K562 (cell line): ENCODE data around the gene PLPPR1. TPM values are rescaled to one million over a fixed set of nuclear protein-coding genes. Genes with fewer than 3 reads are reported as not detected.
A peak's percentile ranks its signal among the peaks of the same experiment; 100 is the strongest.

Experiments used
- ATAC-seq: fragments of 200-7000 bp; cut with Tn5 transposase; 3 replicates; pipeline ENCODE4 v1.9.1; 2020; ENCODE audit warnings: moderate library complexity
- BruUV-seq: library from RNA; stranded (reverse); fragments of 400-500 nt; replicated peaks from 2 replicates; lab custom pipeline; 2021; lab: Mats Ljungman, UMichigan
- CTCF ChIA-PET: fragments of 300-600 bp; formaldehyde crosslinking; extraction: SDS; loops from one replicate; lab custom pipeline; 2021; ENCODE audit warnings: low intra/inter-chr PET ratio; lab: Yijun Ruan, JAX
- POLR2A ChIA-PET: fragments of 300-600, 350-650 bp; sonication (Branson Sonifier 250); formaldehyde crosslinking; extraction: SDS; loops from one replicate; lab custom pipeline; 2021; ENCODE audit warnings: antibody characterized with exemption, inconsistent platforms; lab: Yijun Ruan, JAX
- DNase-seq, 4 experiments: peaks; one replicate each; pipeline versions ENCODE4 v3.0.0 to v3.0.0-alpha.2; 2011 to 2018; ENCODE audit warnings: low spot score in 3 of 4, mixed read lengths in 3 of 4; ENCODE audit errors: extremely low read depth in 1 of 4
- FAIRE-seq: peaks from 2 replicates; lab custom pipeline; 2011; peaks lifted over from hg19 to GRCh38; lab: Jason Lieb, UNC
- H2AFZ ChIP-seq: 2 replicates; pipeline ENCODE4 v1.6.0; 2011; ENCODE audit warnings: low read depth, low read length, control low read depth, inconsistent platforms
- H3K27ac ChIP-seq: fragments of 200-600 bp; 3 replicates; pipeline ENCODE4 v1.8.0; 2011; ENCODE audit warnings: low read depth, mild to moderate bottlenecking, control low read depth, inconsistent platforms, low read length, moderate library complexity, mixed read lengths; ENCODE audit errors: extremely low read depth
- H3K27me3 ChIP-seq, 2 experiments: fragments of 300-600 bp in 1 of 2; 2 replicates in 1 of 2; 3 replicates in 1 of 2; pipeline versions ENCODE4 v1.6.0 to v1.8.0; 2011; ENCODE audit warnings: inconsistent platforms in 2 of 2, low read length in 2 of 2, mild to moderate bottlenecking in 1 of 2, mixed read lengths in 1 of 2, moderate library complexity in 1 of 2; ENCODE audit not compliant: control insufficient read depth in 2 of 2, insufficient read depth in 2 of 2
- H3K36me3 ChIP-seq: fragments of 300-600 bp; 3 replicates; pipeline ENCODE4 v1.8.0; 2011; ENCODE audit warnings: mild to moderate bottlenecking, low read length, inconsistent platforms; ENCODE audit not compliant: control insufficient read depth, insufficient read depth
- H3K4me1 ChIP-seq, 2 experiments: fragments of 200-600 bp in 1 of 2; replicated peaks in 1 of 2; 2 replicates in 1 of 2; 3 replicates in 1 of 2; pipeline versions ENCODE4 v1.5.1 to v1.8.0; 2011; ENCODE audit warnings: inconsistent platforms in 2 of 2, low read length in 2 of 2, mild to moderate bottlenecking in 1 of 2, mixed read lengths in 1 of 2, moderate library complexity in 1 of 2; ENCODE audit not compliant: control insufficient read depth in 2 of 2, insufficient read depth in 2 of 2
- H3K4me2 ChIP-seq: 2 replicates; pipeline ENCODE4 v1.6.1; 2011; ENCODE audit warnings: low read length, control low read depth, inconsistent platforms, mixed read lengths; ENCODE audit not compliant: insufficient read depth
- H3K4me3 ChIP-seq: fragments of 200-600 bp; sonication (generic), shearing (Covaris generic); 2 replicates; pipeline ENCODE4 v1.5.1; 2016; ENCODE audit warnings: control low read depth, inconsistent platforms
- H3K79me2 ChIP-seq: fragments of 200-600 bp; 3 replicates; pipeline ENCODE4 v1.8.0; 2011; ENCODE audit warnings: low read length, inconsistent platforms; ENCODE audit not compliant: control insufficient read depth, insufficient read depth
- H3K9ac ChIP-seq, 2 experiments: 2 replicates each; pipeline versions ENCODE4 v1.6.0 to v1.6.1; 2011; ENCODE audit warnings: low read depth in 2 of 2, low read length in 2 of 2, control low read depth in 1 of 2, inconsistent platforms in 1 of 2, mild to moderate bottlenecking in 1 of 2, mixed read lengths in 1 of 2; ENCODE audit not compliant: insufficient read depth in 1 of 2
- H3K9me1 ChIP-seq: one replicate; pipeline ENCODE4 v1.6.0; 2011; ENCODE audit warnings: inconsistent platforms, mild to moderate bottlenecking, low read length, moderate library complexity; ENCODE audit not compliant: control insufficient read depth, insufficient read depth
- H3K9me3 ChIP-seq: replicated peaks from 2 replicates; pipeline ENCODE4 v1.5.1; 2011; ENCODE audit warnings: low read depth, low read length, inconsistent platforms; ENCODE audit not compliant: control insufficient read depth, insufficient read depth
- H4K20me1 ChIP-seq: replicated peaks from 2 replicates; pipeline ENCODE4 v1.6.1; 2011; ENCODE audit warnings: low read length, inconsistent platforms, mixed read lengths; ENCODE audit not compliant: control insufficient read depth, insufficient read depth
- ASH1L ChIP-seq: fragments of 450-650 bp; IDR thresholded peaks from 2 replicates; pipeline ENCODE4 v1.6.1; 2018; ENCODE audit warnings: borderline replicate concordance, mild to moderate bottlenecking, low read depth; ENCODE audit not compliant: partially characterized antibody
- C11orf30 ChIP-seq: fragments of 450-650 bp; IDR thresholded peaks from 2 replicates; pipeline ENCODE4 v1.6.1; 2016; ENCODE audit warnings: low read depth, mild to moderate bottlenecking
- CBFA2T2 ChIP-seq: fragments of 450-650 bp; conservative IDR thresholded peaks from 2 replicates; pipeline ENCODE4 v1.6.1; 2017; ENCODE audit warnings: mild to moderate bottlenecking
- CBX3 ChIP-seq, 2 experiments: IDR thresholded peaks; 1 replicate in 1 of 2; 2 replicates in 1 of 2; pipeline ENCODE4 v1.6.1; 2012; ENCODE audit warnings: inconsistent platforms in 2 of 2, low read length in 2 of 2, borderline replicate concordance in 1 of 2, control low read depth in 1 of 2
- DEAF1 ChIP-seq: fragments of 450-650 bp; formaldehyde crosslinking; IDR thresholded peaks from 2 replicates; pipeline ENCODE4 v1.4.0; 2020; ENCODE audit warnings: mild to moderate bottlenecking, moderate library complexity
- GATAD2B ChIP-seq: fragments of 450-650 bp; IDR thresholded peaks from 2 replicates; pipeline ENCODE4 v1.6.1; 2017; ENCODE audit warnings: mild to moderate bottlenecking, borderline replicate concordance
- MAZ ChIP-seq, 2 experiments: fragments of 450-650 bp in 1 of 2; sonication (generic) in 1 of 2; formaldehyde crosslinking; IDR thresholded peaks in 1 of 2; conservative IDR thresholded peaks in 1 of 2; 2 replicates each; pipeline versions ENCODE4 v1.4.0 to v1.5.0; 2020; ENCODE audit warnings: mild to moderate bottlenecking in 1 of 2, missing genetic modification reagents in 1 of 2
- RBM17 ChIP-seq: fragments of 200-400 bp; formaldehyde crosslinking; IDR thresholded peaks from 2 replicates; pipeline ENCODE4 v1.6.1; 2017; ENCODE audit warnings: low read depth, mild to moderate bottlenecking, low read length, borderline replicate concordance
- SMC3 ChIP-seq: conservative IDR thresholded peaks from 2 replicates; pipeline ENCODE4 v1.6.1; 2011; ENCODE audit warnings: low read depth, low read length, improper control_type of control experiment; ENCODE audit not compliant: insufficient read depth
- ZSCAN32 ChIP-seq: fragments of 450-650 bp; formaldehyde crosslinking; IDR thresholded peaks from 2 replicates; pipeline ENCODE4 v1.4.0; 2020; ENCODE audit warnings: mild to moderate bottlenecking, moderate library complexity
- WGBS: fragments of 100-300 bp; shearing (Covaris generic); methylation state at CpG from one replicate; pipeline ENCODE4 v1.1.6; 2016; ENCODE audit warnings: low coverage, mixed read lengths; ENCODE audit not compliant: insufficient coverage; ENCODE audit errors: missing lambda C conversion rate; 5-methylcytosine and 5-hydroxymethylcytosine counted together
- in situ Hi-C: fragments of 300-500 bp; cut with MboI; formaldehyde crosslinking; loops from 4 replicates; pipeline ENCODE4 v1.15.0; 2018; ENCODE audit warnings: inconsistent platforms, mixed read lengths
- intact Hi-C: fragments of 100-400 bp; cut with micrococcal nuclease; formaldehyde crosslinking; loops from 2 replicates; pipeline ENCODE4 v1.14.2; 2022
- polyA plus RNA-seq, 8 experiments: library from polyadenylated mRNA; depleted of rRNA in 4 of 8; stranded (reverse) in 5 of 8; unstranded in 3 of 8; fragments of >200 nt; fragmentation: Nextera tagmentation in 2 of 8; fragmentation: Illumina TruSeq in 1 of 8; extraction: Ambion mirVana in 2 of 8; extraction: Trizol in 1 of 8; gene quantifications; 2 replicates each; pipeline versions ENCODE4 v1.2.1 to v1.2.3, GENCODE V29; 2011 to 2014; ENCODE audit warnings: inconsistent platforms in 1 of 8, missing spikeins in 1 of 8
- total RNA-seq, 7 experiments: library from RNA; depleted of rRNA in 6 of 7; stranded (reverse); fragments of >200 nt in 6 of 7; fragmentation: Illumina TruSeq in 2 of 7; extraction: Trizol in 2 of 7; gene quantifications; 2 replicates each; pipeline versions ENCODE4 v1.2.1 to v1.2.3, GENCODE V29; 2011 to 2021; ENCODE audit warnings: low replicate concordance in 1 of 7
- TF ChIP-seq, protein P1 (sequence below), 2 experiments: fragments of 450-650 bp; formaldehyde crosslinking in 1 of 2; IDR thresholded peaks; 2 replicates each; pipeline versions ENCODE4 v1.4.0 to v1.6.1; 2014 to 2020; ENCODE audit warnings: mild to moderate bottlenecking in 2 of 2, borderline replicate concordance in 1 of 2, low read depth in 1 of 2

PLPPR1 gene
- total and polyA plus RNA-seq, 9 of the 15 experiments (the other 6 are each of a cell fraction or from before 2014, with no cell fraction given), result not detected

GRCh38 chr9:101311758-101312420, 283.4 kb downstream of the PLPPR1 start:
- CTCF ChIA-PET, result interaction anchor here (0.6 to 2.8 kb wide), 4 partner anchors 77 to 710 kb away, joined by 3 to 19 read pairs (median 4); no protein-coding TSS in a partner anchor
- Histone ChIP-seq H2AFZ (peak overlapping the region; percentile 45), H3K4me1 (no peaks in the 10 kb centered on the region), H4K20me1 (no peaks in the 10 kb centered on the region), H3K79me2 (no peaks in the 10 kb centered on the region), H3K27ac (no peak overlapping the region), H3K4me3 (no peak overlapping the region), H3K36me3 (no peaks in the 10 kb centered on the region), H3K9ac (no peak overlapping the region), H3K9me3 (no peaks in the 10 kb centered on the region), H3K4me2 (no peak overlapping the region), H3K27me3 (peaks cover 0 to 10% of the 10 kb centered on the region in 2 experiments; a peak in 3 of 5 replicates), H3K9me1 (no peaks in the 10 kb centered on the region)
- 14% methylated on average over 4 of the region's 4 CpGs for WGBS
- in situ Hi-C loops (no loop called here), intact Hi-C loops (loop anchor here (1.0 to 5.0 kb wide), 6 partner anchors 75 to 710 kb away; no protein-coding TSS in a partner anchor)
- peak; percentile 96 for ATAC-seq
- no TSS peak for BruUV-seq
- FAIRE-seq, result peak; percentile 91
- peak; percentile 56 to 85 (median 60) for DNase-seq
- POLR2A ChIA-PET, result interaction anchor here (1.0 kb wide), 1 partner anchor 710 kb away, joined by 4 read pairs; no protein-coding TSS in a partner anchor
- peak; percentile 43; the same call in 1 of the 2 replicates for TF ChIP-seq DEAF1 (CRISPR knock-in tag)
- TF ChIP-seq SMC3, result peak; percentile 62
- no peak for TF ChIP-seq CBFA2T2
- TF ChIP-seq GATAD2B, result 0 out of 2 replicates have a peak, but pooled peaks have one; percentile 38
- TF ChIP-seq, protein P1, sequence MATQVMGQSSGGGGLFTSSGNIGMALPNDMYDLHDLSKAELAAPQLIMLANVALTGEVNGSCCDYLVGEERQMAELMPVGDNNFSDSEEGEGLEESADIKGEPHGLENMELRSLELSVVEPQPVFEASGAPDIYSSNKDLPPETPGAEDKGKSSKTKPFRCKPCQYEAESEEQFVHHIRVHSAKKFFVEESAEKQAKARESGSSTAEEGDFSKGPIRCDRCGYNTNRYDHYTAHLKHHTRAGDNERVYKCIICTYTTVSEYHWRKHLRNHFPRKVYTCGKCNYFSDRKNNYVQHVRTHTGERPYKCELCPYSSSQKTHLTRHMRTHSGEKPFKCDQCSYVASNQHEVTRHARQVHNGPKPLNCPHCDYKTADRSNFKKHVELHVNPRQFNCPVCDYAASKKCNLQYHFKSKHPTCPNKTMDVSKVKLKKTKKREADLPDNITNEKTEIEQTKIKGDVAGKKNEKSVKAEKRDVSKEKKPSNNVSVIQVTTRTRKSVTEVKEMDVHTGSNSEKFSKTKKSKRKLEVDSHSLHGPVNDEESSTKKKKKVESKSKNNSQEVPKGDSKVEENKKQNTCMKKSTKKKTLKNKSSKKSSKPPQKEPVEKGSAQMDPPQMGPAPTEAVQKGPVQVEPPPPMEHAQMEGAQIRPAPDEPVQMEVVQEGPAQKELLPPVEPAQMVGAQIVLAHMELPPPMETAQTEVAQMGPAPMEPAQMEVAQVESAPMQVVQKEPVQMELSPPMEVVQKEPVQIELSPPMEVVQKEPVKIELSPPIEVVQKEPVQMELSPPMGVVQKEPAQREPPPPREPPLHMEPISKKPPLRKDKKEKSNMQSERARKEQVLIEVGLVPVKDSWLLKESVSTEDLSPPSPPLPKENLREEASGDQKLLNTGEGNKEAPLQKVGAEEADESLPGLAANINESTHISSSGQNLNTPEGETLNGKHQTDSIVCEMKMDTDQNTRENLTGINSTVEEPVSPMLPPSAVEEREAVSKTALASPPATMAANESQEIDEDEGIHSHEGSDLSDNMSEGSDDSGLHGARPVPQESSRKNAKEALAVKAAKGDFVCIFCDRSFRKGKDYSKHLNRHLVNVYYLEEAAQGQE (IDR thresholded peaks at IDR 0.05; ENCODE audit: borderline replicate concordance), result peak; percentile 73; the same call in 1 of the 2 replicates
- TF ChIP-seq, protein P1 (CRISPR knock-in tag; IDR thresholded peaks at IDR 0.05; ENCODE audit: low read depth), result no peak
- no peak for TF ChIP-seq CBX3 (IDR thresholded peaks at IDR 0.05; ENCODE audit: borderline replicate concordance in 1 of 2, low read length in 2 of 2)
- TF ChIP-seq ASH1L, result no peak
- no peak for TF ChIP-seq RBM17
- TF ChIP-seq MAZ (CRISPR knock-in tag; conservative IDR thresholded peaks at IDR 0.05 in 1 of 2, IDR thresholded peaks at IDR 0.05 in 1 of 2), result no peak
- TF ChIP-seq ZSCAN32 (CRISPR knock-in tag), result no peak
- TF ChIP-seq C11orf30, result 0 out of 2 replicates have a peak, but pooled peaks have one; percentile 5
